ENCODE measurements around the gene TAP1.

Gene TAP1

GRCh38 chr6:32796848-32797776 lies 56.4 kb downstream of the TAP1 start:
- DNase-seq, result peak; percentile 15 to 56

Measured in SHP77 (cell line).